Lower leg skin (tissue), 4 donors: ENCODE measurements around the gene CDH18. TPM values are rescaled to one million over a fixed set of nuclear protein-coding genes. Genes with fewer than 3 reads are reported as not detected.

Experiments
- DNase-seq, 2 donors: peaks; one replicate each; pipeline ENCODE4 v3.0.0-alpha.2; 2019; ENCODE audit warnings: low spot score in 2 of 2
- H3K4me3 ChIP-seq: fragments of 200-600 bp; sonication (generic); 2 replicates; pipeline ENCODE4 v1.5.1; 2017; ENCODE audit warnings: mild to moderate bottlenecking, low read depth; ENCODE audit not compliant: poor library complexity, severe bottlenecking
- POLR2A ChIP-seq, 2 donors: fragments of 450-650 bp; IDR thresholded peaks; one replicate each; pipeline ENCODE4 v1.6.1; 2016 to 2017; ENCODE audit warnings: antibody characterized with exemption in 2 of 2, mild to moderate bottlenecking in 1 of 2, moderate library complexity in 1 of 2
- WGBS, 2 donors: methylation state at CpG; one replicate each; pipeline ENCODE4 v1.1.5; 2018; 5-methylcytosine and 5-hydroxymethylcytosine counted together
- intact Hi-C: fragments of 100-400 bp; cut with DNase I; formaldehyde crosslinking; loops from one replicate; pipeline ENCODE4 v1.15.0; 2023; ENCODE audit warnings: low total_unique reads
- total RNA-seq, 4 donors: library from RNA; depleted of rRNA; stranded (reverse); fragments of >200 nt; gene quantifications; one replicate each; pipeline ENCODE4 v1.1.0, GENCODE V29; 2016
- TF ChIP-seq, protein P1 (sequence below), 3 donors: fragments of 450-650 bp; IDR thresholded peaks; one replicate each; pipeline ENCODE4 v1.5.1; 2016; ENCODE audit warnings: antibody characterized with exemption in 3 of 3, mild to moderate bottlenecking in 3 of 3, moderate library complexity in 2 of 3

Gene CDH18
- total RNA-seq, 4 donors from 2014 or later = 0.29 to 0.76 (median 0.56) TPM; not detected in 1

DNA sequence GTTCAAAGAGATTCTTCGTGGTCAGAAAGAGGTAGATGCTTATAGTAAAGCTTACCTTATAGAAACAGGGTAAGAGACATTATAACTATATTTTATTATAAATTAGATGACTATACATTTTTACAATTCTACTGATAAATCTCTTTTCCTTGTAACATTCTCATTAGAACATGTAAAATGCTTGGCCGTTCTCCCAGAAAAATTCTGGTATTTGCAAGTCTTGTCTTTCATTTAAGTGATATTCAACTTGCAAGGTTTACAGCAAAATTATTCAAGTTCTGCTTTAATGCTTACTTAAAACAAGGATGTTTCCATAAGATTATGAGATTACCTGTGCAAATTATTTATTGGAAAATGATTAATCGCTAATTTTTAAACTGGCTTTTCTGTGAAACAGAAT is 41.3 kb upstream of the CDH18 start:
- intact Hi-C loops = no loop called here
- WGBS, 2 donors = 30 to 33% methylated on average over 3 of the region's 3 CpGs

GRCh38 chr5:20028506-20028905 is 40.5 kb upstream of the CDH18 start:
- TF ChIP-seq, protein P1, sequence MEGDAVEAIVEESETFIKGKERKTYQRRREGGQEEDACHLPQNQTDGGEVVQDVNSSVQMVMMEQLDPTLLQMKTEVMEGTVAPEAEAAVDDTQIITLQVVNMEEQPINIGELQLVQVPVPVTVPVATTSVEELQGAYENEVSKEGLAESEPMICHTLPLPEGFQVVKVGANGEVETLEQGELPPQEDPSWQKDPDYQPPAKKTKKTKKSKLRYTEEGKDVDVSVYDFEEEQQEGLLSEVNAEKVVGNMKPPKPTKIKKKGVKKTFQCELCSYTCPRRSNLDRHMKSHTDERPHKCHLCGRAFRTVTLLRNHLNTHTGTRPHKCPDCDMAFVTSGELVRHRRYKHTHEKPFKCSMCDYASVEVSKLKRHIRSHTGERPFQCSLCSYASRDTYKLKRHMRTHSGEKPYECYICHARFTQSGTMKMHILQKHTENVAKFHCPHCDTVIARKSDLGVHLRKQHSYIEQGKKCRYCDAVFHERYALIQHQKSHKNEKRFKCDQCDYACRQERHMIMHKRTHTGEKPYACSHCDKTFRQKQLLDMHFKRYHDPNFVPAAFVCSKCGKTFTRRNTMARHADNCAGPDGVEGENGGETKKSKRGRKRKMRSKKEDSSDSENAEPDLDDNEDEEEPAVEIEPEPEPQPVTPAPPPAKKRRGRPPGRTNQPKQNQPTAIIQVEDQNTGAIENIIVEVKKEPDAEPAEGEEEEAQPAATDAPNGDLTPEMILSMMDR (IDR thresholded peaks at IDR 0.05) = no peak
- TF ChIP-seq POLR2A (IDR thresholded peaks at IDR 0.05) = no peak
- no peak overlapping the region for H3K4me3 ChIP-seq
- 66 to 73% methylated on average over 6 of the region's 6 CpGs for WGBS, 2 donors
- intact Hi-C loops = no loop called here
- DNase-seq = no peak

More for the DNA sequence above, 41.3 kb upstream of the CDH18 start:
- TF ChIP-seq, protein P1 (IDR thresholded peaks at IDR 0.05) = no peak
- TF ChIP-seq POLR2A (IDR thresholded peaks at IDR 0.05) = no peak
- no peak overlapping the region for H3K4me3 ChIP-seq
- no peak for DNase-seq

DNA sequence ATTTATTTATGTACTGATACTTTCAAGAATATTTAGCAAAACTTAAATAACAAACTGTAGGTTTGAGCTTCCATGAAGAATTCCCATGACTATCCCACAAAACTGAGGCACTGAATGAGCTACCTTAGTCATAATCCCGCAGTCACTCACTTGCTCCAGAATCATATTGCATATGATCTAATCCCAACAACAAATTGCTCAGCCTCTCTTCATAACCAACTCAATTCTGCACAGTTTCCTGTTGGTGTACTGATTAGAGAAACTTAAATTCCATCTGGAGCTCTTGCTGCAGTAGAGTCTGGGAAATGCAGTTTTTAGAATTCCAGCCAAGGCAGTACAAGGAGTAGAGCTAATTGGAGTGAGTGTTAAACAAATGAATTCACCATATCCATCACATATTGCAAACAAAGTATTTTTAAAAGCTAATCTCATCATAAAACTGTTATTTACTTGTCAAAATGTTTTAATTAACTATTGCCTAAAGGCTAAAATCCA is 35.7 kb upstream of the CDH18 start:
- TF ChIP-seq POLR2A (IDR thresholded peaks at IDR 0.05) = no peak
- TF ChIP-seq, protein P1 (IDR thresholded peaks at IDR 0.05) = no peak
- DNase-seq = no peak
- intact Hi-C loops = no loop called here
- H3K4me3 ChIP-seq = no peak overlapping the region
- WGBS, 2 donors = 73 to 87% methylated on average over 1 of the region's 1 CpG

DNA sequence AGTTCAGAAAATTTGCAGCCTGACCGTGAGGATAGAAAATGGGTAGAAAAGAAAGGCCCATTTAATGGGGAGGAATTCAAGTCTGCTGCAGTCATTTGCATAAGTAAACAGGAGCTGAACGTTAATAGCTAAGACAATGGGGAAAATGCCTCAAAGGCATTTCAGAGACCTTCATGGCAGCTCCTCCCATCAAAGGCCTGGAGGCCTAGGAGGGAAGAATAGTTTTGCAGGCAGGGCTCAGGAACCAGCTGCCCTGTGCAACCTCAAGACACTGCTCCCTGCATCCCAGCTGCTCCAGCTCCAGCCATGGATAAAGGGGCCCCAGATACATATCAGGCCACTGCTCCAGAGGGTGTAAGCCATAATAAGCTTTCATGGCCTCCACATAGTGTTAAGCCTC is 32.2 kb upstream of the CDH18 start:
- WGBS, 2 donors = 65 to 73% methylated on average over 2 of the region's 2 CpGs

GRCh38 chr5:20017021-20017420 is 29.0 kb upstream of the CDH18 start:
- no peak for DNase-seq
- H3K4me3 ChIP-seq = no peak overlapping the region
- intact Hi-C loops = no loop called here
- TF ChIP-seq, protein P1 (IDR thresholded peaks at IDR 0.05) = no peak
- TF ChIP-seq POLR2A (IDR thresholded peaks at IDR 0.05) = no peak
- 52 to 60% methylated on average over 1 of the region's 1 CpG for WGBS, 2 donors

More for the DNA sequence above, 32.2 kb upstream of the CDH18 start:
- no peak for DNase-seq
- intact Hi-C loops = no loop called here
- TF ChIP-seq POLR2A (IDR thresholded peaks at IDR 0.05) = no peak
- TF ChIP-seq, protein P1 (IDR thresholded peaks at IDR 0.05) = no peak
- H3K4me3 ChIP-seq = no peak overlapping the region

- no peak overlapping the region for H3K4me3 ChIP-seq
- no peak for DNase-seq
- TF ChIP-seq POLR2A (IDR thresholded peaks at IDR 0.05) = no peak
- TF ChIP-seq, protein P1 (IDR thresholded peaks at IDR 0.05) = no peak
- intact Hi-C loops = no loop called here
These were observed 12.4 kb upstream of the CDH18 start for GRCh38 chr5:20000416-20000815.
